ENCODE data around the gene EFNA2.

GRCh38 chr19:1270854-1271527 is 14.7 kb upstream of the EFNA2 start:
- TF ChIP-seq CTCF (IDR thresholded peaks at IDR 0.05) (no peak), POLR2A (IDR thresholded peaks at IDR 0.05) (no peak)
